ENCODE data around the gene RAET1E. TPM values are rescaled to one million over a fixed set of nuclear protein-coding genes. Genes with fewer than 3 reads are reported as not detected.
"Not testable (repeated sequence)": the region's sequence is repeated elsewhere in the genome, so short reads cannot be mapped to it uniquely, and the experiment has no call there.

The RAET1E gene
- total RNA-seq, 2 donors from 2014 or later = 0.21 TPM; not detected in 1

GRCh38 chr6:149855741-149856140 lies 42.2 kb downstream of the RAET1E start:
- no peaks in the 10 kb centered on the region for H3K27me3 ChIP-seq
- no peaks in the 10 kb centered on the region for H3K36me3 ChIP-seq
- no peak overlapping the region for H3K9ac ChIP-seq (ENCODE audit: low read depth in 2 of 2, low read length in 2 of 2)
- H3K9me3 ChIP-seq = no peaks in the 10 kb centered on the region
- peaks cover 25% of the 10 kb centered on the region for H3K4me1 ChIP-seq
- intact Hi-C loops (cut with DNase I) = no loop called here
- H3K27ac ChIP-seq = peak overlapping the region; percentile 18
- DNase-seq = no peak
- TF ChIP-seq CTCF (IDR thresholded peaks at IDR 0.05) = no peak
- H3K4me3 ChIP-seq = no peak overlapping the region

GRCh38 chr6:149855040-149855654 lies 42.8 kb downstream of the RAET1E start:
- no peak for TF ChIP-seq CTCF (IDR thresholded peaks at IDR 0.05)
- Histone ChIP-seq H3K4me1 (peaks cover 25% of the 10 kb centered on the region), H3K27me3 (no peaks in the 10 kb centered on the region), H3K9ac (ENCODE audit: low read depth in 2 of 2, low read length in 2 of 2) (no peak overlapping the region), H3K36me3 (no peaks in the 10 kb centered on the region), H3K27ac (peak overlapping the region; percentile 18), H3K9me3 (no peaks in the 10 kb centered on the region), H3K4me3 (no peak overlapping the region)
- peak; percentile 59 for DNase-seq
- intact Hi-C loops (cut with DNase I) = no loop called here

GRCh38 chr6:149854532-149854931 lies 43.4 kb downstream of the RAET1E start:
- no peaks in the 10 kb centered on the region for H3K9me3 ChIP-seq
- H3K27ac ChIP-seq = peak overlapping the region; percentile 18
- H3K36me3 ChIP-seq = no peaks in the 10 kb centered on the region
- peaks cover 25% of the 10 kb centered on the region for H3K4me1 ChIP-seq
- H3K27me3 ChIP-seq = no peaks in the 10 kb centered on the region
- DNase-seq = no peak
- H3K9ac ChIP-seq (ENCODE audit: low read depth in 2 of 2, low read length in 2 of 2) = no peak overlapping the region
- intact Hi-C loops (cut with DNase I) = no loop called here
- no peak overlapping the region for H3K4me3 ChIP-seq
- no peak for TF ChIP-seq CTCF (IDR thresholded peaks at IDR 0.05)

- H3K9me3 ChIP-seq; H3K27ac ChIP-seq; intact Hi-C loops (cut with DNase I); H3K4me3 ChIP-seq; H3K9ac ChIP-seq (ENCODE audit: low read depth in 2 of 2, low read length in 2 of 2); DNase-seq; H3K36me3 ChIP-seq; H3K27me3 ChIP-seq: not testable (repeated sequence)
- peaks cover 25% of the 10 kb centered on the region for H3K4me1 ChIP-seq
Observed at GRCh38 chr6:149854017-149854416, 43.9 kb downstream of the RAET1E start.

- no peak overlapping the region for H3K27ac ChIP-seq
- H3K4me3 ChIP-seq = no peak overlapping the region
- H3K27me3 ChIP-seq = no peaks in the 10 kb centered on the region
- no peaks in the 10 kb centered on the region for H3K9me3 ChIP-seq
- peaks cover 25% of the 10 kb centered on the region for H3K4me1 ChIP-seq
- no peak for DNase-seq
- intact Hi-C loops (cut with DNase I) = no loop called here
- H3K36me3 ChIP-seq = no peaks in the 10 kb centered on the region
- no peak overlapping the region for H3K9ac ChIP-seq (ENCODE audit: low read depth in 2 of 2, low read length in 2 of 2)
- no peak for TF ChIP-seq CTCF (IDR thresholded peaks at IDR 0.05)
Observed at GRCh38 chr6:149852881-149853280, 45.0 kb downstream of the RAET1E start.

- Histone ChIP-seq H3K36me3 (no peaks in the 10 kb centered on the region), H3K9me3 (no peaks in the 10 kb centered on the region), H3K4me3 (no peak overlapping the region), H3K9ac (ENCODE audit: low read depth in 2 of 2, low read length in 2 of 2) (no peak overlapping the region), H3K27me3 (no peaks in the 10 kb centered on the region), H3K27ac (peak overlapping the region; percentile 27), H3K4me1 (peaks cover 25% of the 10 kb centered on the region)
- intact Hi-C loops (cut with DNase I) = no loop called here
- DNase-seq = no peak
- no peak for TF ChIP-seq CTCF (IDR thresholded peaks at IDR 0.05)
Observed at GRCh38 chr6:149852180-149852579, 45.7 kb downstream of the RAET1E start.
